Chondrocyte (in vitro differentiated cells): ENCODE measurements around the gene ATG5. TPM values are rescaled to one million over a fixed set of nuclear protein-coding genes. Genes with fewer than 3 reads are reported as not detected.
A peak's percentile ranks its signal among the peaks of the same experiment; 100 is the strongest.

Source experiments
- DNase-seq: peaks from one replicate; pipeline ENCODE4 v3.0.0; 2021; ENCODE audit warnings: mixed read lengths, low spot score
- H3K27ac Mint-ChIP-seq: one replicate; pipeline ENCODE4 v1.8.0; 2021; ENCODE audit warnings: mild to moderate bottlenecking, moderate library complexity, mixed read lengths; ENCODE audit not compliant: unreplicated experiment
- H3K27me3 Mint-ChIP-seq: 2 replicates; pipeline ENCODE4 v1.8.0; 2021; ENCODE audit warnings: low read depth, mixed read lengths
- H3K36me3 Mint-ChIP-seq: 2 replicates; pipeline ENCODE4 v1.8.0; 2021; ENCODE audit warnings: low read depth, mixed read lengths
- H3K4me1 Mint-ChIP-seq: 2 replicates; pipeline ENCODE4 v1.8.0; 2021; ENCODE audit warnings: low read depth, mild to moderate bottlenecking, mixed read lengths
- H3K4me3 Mint-ChIP-seq: one replicate; pipeline ENCODE4 v1.8.0; 2021; ENCODE audit warnings: mild to moderate bottlenecking, moderate library complexity, mixed read lengths; ENCODE audit not compliant: unreplicated experiment
- H3K9me3 Mint-ChIP-seq: 2 replicates; pipeline ENCODE4 v1.8.0; 2021; ENCODE audit warnings: low read depth, mixed read lengths
- CTCF ChIP-seq: fragments of 200-600 bp; sonication (generic); IDR thresholded peaks from 2 replicates; pipeline ENCODE4 v1.5.0; 2021; ENCODE audit warnings: antibody characterized with exemption, mild to moderate bottlenecking, moderate library complexity
- total RNA-seq: library from RNA; stranded (reverse); gene quantifications from 3 replicates; pipeline ENCODE4 v1.2.1, GENCODE V29; 2021

The ATG5 gene
- total RNA-seq, 1 donor from 2014 or later = 23.7 TPM

GRCh38 chr6:106159531-106159940, 166.0 kb downstream of the ATG5 start:
- TF ChIP-seq CTCF = no peak
- Mint-ChIP-seq H3K27ac (peak overlapping the region; percentile 53), H3K4me1 (peaks cover 26% of the 10 kb centered on the region), H3K4me3 (no peak overlapping the region), H3K27me3 (no peaks in the 10 kb centered on the region), H3K36me3 (peaks cover 3% of the 10 kb centered on the region), H3K9me3 (no peaks in the 10 kb centered on the region)
- DNase-seq = no peak

GRCh38 chr6:106158816-106159215, 166.7 kb downstream of the ATG5 start:
- Mint-ChIP-seq H3K27me3 (no peaks in the 10 kb centered on the region), H3K9me3 (no peaks in the 10 kb centered on the region), H3K4me1 (peaks cover 21% of the 10 kb centered on the region), H3K36me3 (peaks cover 3% of the 10 kb centered on the region), H3K27ac (no peak overlapping the region), H3K4me3 (no peak overlapping the region)
- TF ChIP-seq CTCF = no peak
- DNase-seq = no peak

- H3K27me3 Mint-ChIP-seq = no peaks in the 10 kb centered on the region
- no peak for TF ChIP-seq CTCF
- no peaks in the 10 kb centered on the region for H3K9me3 Mint-ChIP-seq
- DNase-seq = no peak
- no peak overlapping the region for H3K4me3 Mint-ChIP-seq
- peaks cover 5% of the 10 kb centered on the region for H3K36me3 Mint-ChIP-seq
- peaks cover 10% of the 10 kb centered on the region for H3K4me1 Mint-ChIP-seq
- H3K27ac Mint-ChIP-seq = no peak overlapping the region
These were observed 168.7 kb downstream of the ATG5 start for GRCh38 chr6:106156863-106157262.

- no peak overlapping the region for H3K27ac Mint-ChIP-seq
- no peaks in the 10 kb centered on the region for H3K27me3 Mint-ChIP-seq
- H3K4me3 Mint-ChIP-seq = no peak overlapping the region
- H3K9me3 Mint-ChIP-seq = no peaks in the 10 kb centered on the region
- peaks cover 5% of the 10 kb centered on the region for H3K36me3 Mint-ChIP-seq
- no peak for DNase-seq
- peaks cover 10% of the 10 kb centered on the region for H3K4me1 Mint-ChIP-seq
- TF ChIP-seq CTCF = no peak
These were observed 169.1 kb downstream of the ATG5 start for GRCh38 chr6:106156413-106156812.

GRCh38 chr6:106155219-106155830, 170.2 kb downstream of the ATG5 start:
- no peak for TF ChIP-seq CTCF
- DNase-seq = no peak
- Mint-ChIP-seq H3K4me3 (no peak overlapping the region), H3K27me3 (no peaks in the 10 kb centered on the region), H3K36me3 (peaks cover 5% of the 10 kb centered on the region), H3K4me1 (peaks cover 10% of the 10 kb centered on the region), H3K27ac (no peak overlapping the region), H3K9me3 (no peaks in the 10 kb centered on the region)
